ENCODE results near the gene GASK1B.

The GASK1B gene

DNA sequence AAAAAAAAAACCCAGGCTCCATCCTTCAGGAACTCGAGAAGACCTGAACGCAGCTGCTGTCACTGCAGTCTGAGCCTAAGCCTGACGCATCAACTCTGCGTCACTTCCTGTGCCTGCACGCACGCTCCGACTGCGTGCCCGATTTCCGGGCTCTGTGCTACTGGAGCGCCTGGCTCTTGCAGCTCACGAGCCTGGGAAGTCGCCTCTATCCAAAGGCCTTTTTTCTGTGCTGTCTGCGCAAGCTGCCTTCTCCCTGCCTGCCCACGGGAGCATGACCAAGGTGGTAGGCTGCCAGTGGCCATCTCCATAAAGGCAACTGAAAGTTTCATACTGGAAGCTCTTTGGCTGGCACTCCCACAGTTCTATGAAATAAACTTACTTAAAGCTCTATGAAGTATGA, 9.9 kb upstream of the GASK1B start:
- DNase-seq: no peak

DNA sequence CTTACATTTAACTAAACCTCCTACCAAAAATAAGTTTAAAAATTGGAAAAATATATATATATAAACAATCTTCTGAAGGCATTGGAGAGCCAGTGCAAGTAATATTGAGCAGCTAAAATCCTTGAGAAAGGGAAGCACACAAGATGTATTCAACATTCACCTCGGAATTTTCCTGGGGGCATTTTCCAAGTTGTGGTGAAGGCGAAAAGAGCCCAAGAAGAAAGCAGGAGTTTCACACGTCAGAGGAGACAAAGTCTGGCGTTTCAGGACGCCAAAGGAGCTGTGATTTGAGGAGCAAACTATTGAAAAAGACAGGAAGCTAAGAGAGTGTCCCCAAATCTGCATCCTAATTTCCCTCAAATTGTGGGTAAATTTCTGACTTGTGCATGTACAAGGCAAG, 9.1 kb upstream of the GASK1B start:
- no peak for DNase-seq

DNA sequence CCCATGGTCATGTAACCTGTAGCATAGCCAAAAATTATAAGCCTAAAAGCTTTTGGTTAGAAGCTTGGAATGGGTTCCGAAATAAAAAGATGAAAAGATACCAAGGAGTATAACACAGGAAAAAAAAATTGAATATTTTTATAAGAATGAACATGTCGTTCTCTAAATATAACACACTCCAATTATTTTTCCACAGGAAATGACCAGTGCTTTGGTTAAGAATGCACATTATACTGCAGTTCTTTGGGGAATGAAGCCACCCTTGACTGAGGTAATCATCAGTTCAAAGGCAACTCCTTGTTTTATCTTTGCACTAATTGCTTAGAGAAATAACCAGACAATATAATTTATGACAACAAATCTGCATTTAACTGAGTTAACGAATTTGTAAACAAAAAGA, 6.6 kb upstream of the GASK1B start:
- DNase-seq: no peak

DNA sequence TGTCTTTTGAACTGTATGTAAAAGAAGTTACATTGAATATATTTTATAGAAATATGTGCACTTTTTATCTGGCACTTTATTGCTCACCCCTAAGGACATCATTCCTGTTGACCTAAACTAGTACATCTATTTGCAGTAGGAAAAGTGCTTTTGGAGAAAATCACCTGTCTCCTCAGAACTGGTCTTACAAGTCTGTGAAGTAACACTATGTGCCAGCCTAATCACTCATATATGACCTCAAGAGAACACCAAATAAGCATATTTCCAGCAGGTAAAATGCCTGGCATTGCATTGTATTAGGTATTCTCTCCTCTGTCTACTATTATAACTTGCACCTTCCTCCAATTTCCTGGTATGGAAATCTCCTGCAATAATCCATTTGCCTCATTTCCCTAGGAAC, 4.0 kb upstream of the GASK1B start:
- no peak for DNase-seq

DNA sequence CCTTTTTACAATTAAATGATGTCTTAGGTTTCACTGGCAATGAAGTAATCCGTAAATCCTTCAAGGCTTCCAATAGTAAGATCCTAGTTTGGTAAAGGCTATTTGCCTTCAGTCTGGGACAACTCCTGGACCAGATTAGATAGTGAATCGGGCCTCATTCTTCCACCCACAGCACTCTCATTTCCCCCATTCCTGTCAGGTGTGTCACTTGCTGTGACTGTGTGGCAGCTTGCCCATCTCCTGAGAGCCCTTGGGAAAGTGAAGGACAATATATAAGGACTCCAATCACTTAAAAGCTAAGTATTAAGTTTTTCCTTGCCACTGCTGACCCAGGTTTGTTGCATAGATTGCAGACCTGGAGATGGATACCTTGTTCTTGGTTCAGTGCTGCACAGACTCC, 3.3 kb upstream of the GASK1B start:
- no peak for DNase-seq

DNA sequence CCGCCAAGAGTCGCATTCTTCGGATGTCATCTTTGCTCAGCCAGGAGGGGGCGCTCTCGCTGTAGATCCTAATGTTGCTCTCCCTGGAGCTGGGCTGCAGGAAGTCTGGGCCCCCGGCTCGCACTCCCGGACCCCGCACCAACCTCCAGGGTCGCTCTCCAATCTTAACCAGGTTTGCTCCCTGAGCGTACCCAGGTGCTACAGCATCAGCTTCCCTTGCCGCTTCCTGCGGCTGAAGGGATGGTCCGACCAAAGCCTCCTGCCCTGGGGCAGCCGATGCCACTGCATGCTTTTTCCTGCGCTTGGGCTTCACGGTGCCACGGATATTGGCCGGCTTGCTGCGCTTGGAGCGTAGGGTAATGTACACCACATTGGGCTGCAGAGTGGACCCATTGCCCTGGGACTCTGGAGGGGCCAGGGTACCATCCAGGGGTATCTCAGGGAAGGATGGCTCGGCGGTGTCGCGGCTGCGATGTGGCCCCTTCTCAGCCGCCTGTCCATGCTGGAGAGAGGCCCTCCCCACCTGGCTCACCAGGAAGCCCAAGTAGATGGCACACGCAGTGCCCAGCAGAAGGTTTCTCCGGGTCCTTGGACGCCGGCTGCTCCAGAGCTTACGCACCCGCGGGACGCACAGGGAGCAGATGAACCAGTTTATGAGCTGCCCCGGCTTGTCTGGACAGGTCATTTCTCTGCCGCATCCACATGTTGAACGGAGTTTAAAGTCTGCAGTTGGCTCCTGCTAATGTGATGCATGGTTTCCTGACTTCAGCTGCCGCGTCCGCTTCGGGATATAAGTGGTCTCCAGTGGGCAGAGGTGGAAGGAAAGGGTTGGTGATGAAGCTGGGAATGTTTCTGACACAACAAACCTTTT, 1.9 kb downstream of the GASK1B start:
- DNase-seq: no peak

DNA sequence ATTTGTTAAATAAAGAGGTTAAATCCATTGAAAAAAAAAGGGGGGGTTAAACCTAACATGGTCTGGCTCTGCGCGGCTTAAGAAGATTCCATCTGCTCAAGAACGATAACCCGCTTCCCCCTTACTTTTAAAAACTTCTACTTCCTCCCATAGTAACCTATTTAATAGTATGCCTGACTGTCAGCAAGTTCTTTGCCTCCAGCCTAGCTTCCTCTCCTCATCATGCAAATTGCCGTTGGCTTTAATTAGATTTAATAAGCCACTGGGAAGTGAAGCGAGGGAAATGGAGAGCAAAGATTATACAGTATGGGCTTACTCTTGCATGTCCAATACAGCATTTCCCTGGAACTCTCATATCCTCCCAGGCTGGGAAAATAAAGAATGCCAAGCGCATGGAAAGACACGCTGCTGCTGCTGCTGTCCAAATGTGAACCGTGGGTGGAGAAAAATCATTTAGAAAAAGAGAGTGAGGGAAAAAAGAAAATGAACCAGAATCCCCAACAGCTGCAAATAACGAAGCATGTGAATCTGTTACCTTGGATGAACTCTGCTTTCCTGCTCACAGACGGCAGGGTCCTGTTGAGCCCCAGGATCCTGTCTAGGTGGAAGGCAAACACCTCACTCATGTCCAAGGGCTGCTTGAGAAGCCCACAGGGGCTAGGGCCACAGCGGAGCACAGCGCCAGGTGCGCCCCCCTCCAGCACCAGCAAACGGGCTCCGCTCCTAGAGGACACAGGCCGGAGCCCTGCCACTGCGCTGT, 2.7 kb downstream of the GASK1B start:
- no peak for DNase-seq

DNA sequence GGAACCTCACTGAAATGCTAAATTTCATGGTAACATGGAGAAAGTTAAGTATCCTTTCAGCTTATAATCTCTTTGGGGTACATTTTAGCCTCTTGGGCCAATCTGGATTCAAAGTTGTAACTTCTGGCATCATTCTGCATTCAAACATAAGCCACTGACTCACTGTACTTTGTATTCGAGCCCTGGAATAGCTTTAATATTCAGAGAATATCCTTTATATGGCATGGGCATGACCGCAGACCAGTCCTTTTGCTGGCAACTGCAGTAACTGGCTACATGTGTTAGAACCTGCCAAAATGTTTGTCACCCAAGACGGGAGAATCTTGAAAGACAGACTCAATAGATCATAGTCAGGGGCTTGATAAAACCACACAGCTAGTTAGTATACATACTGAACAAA, 3.3 kb downstream of the GASK1B start:
- DNase-seq: no peak

DNA sequence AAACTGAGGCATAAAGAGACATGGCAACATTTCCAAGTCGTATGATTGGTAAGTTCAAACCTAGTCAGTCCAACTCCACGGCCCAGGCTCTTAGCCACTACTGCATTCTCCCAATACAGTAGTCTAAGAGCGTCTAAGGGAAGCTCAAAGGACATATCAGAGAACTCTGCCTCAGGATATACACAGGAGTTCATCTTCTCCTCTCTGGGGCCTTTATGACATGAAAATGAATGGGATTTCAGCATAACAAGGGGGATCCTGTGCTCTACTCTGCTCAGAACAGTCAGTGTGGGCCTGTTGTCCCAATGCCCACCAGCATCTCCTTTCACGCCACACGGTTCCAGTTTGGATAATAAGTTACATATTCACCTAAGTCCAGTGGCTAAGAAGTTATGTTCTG, 4.2 kb downstream of the GASK1B start:
- no peak for DNase-seq

DNA sequence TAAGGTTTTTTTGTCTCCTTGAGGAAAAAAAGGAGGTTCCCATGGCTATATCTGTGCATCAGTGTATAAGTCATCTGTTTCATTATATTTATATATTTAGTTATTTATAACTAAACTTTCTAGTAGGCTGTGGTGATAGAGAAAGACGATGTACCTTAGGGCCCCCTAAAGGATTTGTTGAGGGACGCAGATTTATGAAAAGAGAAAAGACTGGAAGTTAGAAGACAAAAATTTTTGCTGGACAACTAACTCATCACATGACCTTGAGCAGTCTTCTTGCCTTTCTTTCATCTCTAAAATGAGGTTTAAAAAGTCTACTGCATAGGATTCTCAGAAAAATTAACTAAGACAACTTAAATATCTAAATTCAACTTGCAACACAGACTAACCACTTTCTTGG, 6.1 kb downstream of the GASK1B start:
- DNase-seq: no peak

DNA sequence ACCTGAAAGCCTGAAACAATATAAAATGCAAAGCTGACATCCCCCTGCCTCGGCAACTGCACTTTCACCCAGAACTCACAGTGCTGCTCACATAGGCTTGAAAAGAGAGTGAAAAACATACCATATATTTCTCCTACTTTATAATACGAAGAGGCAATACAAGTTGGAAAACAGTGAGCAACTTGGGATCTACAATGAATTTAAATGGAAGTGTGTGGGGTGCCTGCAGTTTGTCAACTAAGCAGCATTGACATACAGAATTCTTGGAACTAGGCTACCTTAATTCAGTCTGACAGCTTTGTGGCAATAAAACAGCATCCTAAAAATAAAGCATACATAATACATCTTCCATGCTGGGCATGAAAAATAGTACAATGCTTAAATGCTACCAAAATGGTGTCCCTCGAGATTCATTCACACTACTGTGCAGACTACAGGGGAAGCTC, 8.0 kb downstream of the GASK1B start:
- DNase-seq: no peak

DNA sequence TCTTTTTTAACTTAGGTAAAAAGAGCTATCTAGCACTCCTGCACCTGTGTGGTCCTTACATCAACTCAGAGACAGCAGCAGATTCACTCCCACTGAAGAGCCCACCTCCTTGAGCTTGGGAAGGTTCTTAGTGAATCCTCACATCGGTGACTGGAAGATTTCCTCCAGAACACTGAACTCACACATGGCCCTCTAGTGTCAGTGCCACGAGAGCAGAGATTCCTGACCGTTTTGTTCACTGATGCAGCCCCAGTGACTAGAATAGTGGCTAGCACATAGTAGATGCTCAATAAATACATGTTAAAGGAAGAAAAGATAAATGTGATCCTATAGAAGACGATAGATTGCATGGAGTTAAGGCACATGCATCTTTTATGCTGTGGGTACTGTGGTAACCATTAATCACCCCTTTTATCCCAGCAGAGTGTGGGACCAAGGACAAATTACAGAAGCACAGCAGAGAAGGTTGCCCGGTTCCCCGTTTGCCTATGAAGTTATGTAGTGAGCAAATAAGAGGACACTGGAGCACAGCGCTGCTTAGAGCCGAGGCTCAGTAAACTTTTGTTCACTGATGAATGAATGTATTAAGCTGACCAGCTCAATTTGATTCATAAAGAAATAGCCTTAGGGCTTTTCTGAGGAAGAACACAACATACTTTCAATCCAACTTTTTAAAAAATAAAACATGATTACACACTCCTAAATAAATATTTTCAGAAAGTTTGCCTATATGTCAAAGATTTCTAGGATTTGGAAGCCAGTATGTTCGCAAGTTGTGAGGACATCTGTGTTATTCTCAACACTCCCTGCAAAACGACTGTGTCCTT, 8.7 kb downstream of the GASK1B start:
- no peak for DNase-seq

DNA sequence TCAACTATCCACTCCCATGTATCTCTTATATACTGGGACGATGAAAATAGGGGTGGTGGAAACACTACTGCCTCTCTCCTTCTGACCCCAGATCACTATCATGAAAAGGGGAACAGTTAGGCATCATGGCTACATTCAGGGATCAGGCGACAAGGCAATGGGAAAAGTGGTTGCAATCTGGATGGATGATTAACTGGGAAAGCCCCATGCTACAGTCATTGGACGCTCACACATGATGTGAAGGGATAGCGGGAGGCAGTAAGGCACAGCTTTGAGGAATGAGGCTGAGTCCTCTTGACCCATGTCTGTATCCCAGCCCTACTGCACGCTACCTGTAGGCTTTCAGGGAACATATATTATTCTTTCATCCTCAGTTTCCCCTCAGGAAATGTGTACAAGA, 10.2 kb downstream of the GASK1B start:
- no peak for DNase-seq

DNA sequence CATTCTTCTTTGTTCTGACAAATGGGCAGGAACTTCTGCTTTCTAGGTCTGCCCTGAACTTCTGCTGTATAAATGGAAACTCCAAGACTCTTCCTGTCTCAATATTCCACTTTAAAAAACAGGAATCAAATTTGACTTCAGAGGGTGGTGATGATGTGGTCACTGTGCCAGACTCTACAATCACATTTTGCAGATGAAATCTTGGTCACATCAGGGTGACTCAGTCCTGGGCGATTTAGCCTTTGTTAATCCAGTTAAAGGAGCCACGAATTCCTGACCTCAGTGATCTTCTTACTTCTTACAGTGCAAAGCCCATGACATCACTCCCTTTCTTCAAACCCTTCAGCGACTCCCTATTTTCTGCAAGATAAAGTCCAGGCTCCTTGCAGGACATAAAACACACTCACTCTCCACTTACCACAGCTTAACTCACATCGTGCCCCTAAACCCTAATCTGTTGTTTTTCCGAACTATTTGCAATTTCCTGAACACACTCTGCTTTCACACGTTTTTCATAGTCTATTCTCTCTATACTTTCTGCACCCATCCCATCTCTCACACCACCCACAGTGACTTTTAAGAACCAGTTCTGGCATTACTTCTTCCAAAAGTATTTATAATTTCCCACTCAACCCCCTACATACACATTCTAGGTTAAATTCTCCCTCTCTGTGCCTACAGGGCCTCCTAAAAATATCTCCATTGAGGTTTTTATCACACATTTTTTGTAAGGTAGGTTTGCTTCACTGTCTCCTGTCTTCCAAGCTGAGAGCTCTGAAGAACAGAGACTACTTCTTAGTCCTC, 11.1 kb downstream of the GASK1B start:
- no peak for DNase-seq

DNA sequence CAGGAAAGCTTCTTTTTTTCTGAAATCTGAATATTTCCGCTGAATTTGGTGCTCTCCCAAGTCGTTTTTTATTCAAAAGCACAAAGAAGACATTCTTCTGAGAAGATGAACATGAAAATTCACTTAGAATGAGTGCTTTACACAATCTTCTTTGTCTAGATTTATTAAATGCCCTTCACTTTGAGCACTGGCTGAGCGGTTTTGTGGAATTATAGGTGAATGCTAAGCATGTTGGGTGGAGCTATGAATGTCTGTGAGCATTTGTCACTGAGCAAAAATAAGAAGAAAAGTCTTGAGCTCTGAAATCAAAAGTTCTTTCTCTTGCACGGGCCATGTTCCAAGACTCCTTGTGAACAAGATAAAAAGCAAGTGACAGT, 13.1 kb downstream of the GASK1B start:
- DNase-seq: no peak

DNA sequence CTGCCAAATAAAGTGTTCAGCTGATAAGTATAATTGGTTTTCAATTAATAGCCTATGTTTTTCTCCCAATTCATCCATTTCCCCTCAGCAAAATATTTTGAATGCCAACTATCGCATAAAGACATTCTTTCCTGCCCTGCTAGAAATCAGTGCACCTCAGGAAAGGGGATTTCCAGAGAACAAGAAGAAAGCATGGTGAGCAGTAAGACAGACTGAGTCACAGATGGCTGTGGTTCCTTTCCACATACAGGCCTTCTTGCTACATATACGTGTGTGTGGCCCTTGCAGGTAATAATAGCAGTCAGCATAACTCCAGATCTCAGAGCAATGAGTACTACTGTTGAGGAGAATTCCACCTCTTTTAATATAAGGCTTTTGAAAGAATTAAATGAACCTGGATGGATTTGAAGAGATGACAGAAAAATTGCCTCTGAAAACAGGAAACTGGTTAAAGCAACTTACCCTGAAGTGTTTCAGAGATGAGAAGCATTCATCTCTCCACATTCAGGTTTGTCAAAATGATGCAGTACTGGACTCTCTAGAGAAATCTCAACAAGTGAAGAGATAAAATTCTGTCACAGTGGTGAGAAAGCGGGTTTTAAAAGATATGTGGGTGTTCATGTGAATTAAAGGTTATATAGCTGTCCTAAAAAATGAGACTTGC, 13.6 kb downstream of the GASK1B start:
- DNase-seq: no peak

DNA sequence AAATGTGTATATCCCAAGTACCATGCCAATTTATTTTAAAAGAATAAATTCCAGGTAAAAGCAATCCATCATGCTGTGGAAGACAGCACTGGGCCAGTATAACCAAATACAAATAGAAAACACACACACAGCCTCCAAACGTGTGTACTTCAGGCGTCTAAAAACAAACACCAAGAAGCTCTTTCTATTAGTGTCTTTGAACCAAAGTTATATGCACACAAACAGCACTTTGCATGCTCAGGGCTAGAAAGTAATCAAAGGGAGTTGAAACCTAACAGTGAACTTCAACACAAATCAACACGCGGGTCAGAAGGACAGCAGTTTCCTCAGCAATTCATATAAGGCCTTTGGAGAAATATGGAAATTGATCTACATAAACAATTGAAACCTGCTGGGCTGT, 15.4 kb downstream of the GASK1B start:
- no peak for DNase-seq

DNA sequence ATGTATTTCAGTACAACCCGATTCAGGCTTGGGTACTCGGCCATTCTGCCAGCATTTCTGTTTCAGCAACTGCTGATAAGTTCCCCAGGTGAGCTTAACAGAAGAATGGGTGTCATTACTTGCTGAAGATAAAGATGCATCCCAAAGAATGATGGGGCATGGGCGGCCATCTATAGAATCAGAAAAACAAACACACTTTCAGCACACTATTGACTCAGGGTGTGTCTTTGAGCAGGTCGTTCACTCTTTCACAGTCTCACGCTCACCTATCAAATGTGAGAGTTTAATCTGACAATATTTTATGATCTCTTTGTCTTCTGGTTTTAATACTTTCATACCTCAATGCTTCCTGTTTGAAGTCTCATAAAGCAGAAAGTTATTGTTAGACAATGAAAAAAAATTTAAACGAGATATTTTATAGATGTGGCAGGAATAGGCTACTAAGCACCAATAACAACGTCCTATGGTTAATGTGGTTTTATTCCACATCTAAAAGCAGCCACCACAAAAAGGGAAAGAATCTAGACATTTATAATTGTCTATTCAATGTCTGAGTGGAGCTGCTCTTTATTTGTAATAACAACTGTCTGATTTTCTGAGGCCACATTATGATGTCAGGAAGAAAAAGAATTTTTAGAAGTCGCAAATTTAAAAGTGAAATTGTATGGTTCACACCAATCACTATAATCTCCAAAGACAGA, 17.0 kb downstream of the GASK1B start:
- DNase-seq: no peak

DNA sequence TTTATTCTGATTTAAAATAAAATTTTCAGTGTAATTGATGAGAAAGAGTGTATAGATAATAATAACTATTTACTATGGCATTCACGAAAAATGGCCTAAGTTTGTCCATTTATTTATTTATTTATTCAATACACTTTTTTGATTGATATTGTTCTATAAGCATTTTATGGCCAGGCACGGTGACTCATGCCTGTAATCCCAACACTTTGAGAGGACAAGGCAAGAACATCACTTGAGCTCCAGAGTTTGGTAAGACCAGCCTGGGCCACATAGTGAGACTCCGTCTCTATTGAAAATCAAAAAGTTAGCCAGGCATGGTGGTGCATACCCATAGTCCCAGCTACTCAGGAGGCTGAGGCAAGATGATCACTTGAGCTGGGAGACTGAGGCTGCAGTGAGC, 25.7 kb downstream of the GASK1B start:
- DNase-seq: no peak

DNA sequence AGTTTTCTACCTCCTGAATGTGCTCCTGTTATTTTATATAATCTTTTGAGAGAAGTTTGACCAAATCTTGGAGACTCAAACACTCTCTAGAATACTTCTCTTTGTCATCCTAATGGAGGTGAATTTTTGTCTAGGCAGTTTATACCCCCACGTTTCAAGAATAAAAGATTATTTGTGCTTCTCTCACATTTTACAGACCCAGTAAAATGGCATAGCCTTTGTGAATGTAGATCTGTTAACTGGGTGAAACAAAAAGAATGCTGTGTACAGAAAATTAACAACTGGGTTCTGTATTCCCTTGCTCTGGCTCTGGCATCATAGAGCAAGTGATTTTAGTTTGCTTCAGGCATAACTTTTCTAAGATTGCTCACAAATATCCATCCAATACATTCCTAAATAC, 26.1 kb downstream of the GASK1B start:
- DNase-seq: no peak

DNA sequence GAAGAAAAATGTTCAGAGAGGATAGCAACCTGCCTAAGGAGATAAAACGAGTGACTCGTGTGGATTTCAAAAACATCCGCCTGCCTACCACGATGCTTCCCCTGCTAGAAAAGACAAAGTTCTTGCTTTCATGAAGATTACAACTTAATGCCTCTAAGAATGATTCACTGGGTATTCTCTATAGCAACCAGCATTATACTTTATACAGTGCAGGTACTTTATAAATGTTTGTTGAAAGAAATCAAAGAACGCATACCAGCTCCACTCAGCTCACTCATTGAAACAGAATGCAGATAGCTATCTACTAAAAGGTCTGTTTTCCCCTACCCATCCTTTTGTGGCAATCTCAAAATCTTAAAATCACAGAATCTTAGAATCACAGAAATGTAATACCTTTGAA, 33.7 kb downstream of the GASK1B start:
- no peak for DNase-seq

DNA sequence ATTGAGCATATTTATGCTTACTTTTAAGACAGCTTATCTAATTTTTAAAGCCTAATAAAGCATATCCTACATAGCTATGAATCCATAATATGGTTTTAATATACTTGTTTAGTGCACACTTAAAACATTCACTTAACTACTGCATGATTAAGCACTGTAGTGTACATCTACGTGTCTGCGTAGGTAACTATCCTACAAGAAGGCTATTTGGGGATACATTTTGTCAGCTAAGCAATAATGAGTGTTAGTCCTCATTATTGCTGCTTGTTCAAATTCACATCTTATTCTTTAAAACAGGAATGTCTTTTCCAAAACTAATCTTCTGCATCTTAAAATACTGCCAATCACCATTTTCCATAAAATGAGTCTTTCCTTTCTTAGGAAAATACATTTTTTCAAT, 38.6 kb downstream of the GASK1B start:
- DNase-seq: no peak

All from CD4-positive, alpha-beta T cell treated with Interleukin-21 for 1 hour (primary cell).